Hematopoietic multipotent progenitor cell treated with erythropoietin and hydrocortisone succinate and interleukin-3 and kit ligand, for 17 days (in vitro differentiated cells): Measurements from ENCODE around the gene SMAD6.
"Not testable (repeated sequence)": the region's sequence is repeated elsewhere in the genome, so short reads cannot be mapped to it uniquely, and the experiment has no call there.

ENCODE experiments used
- DNase-seq: peaks from one replicate; pipeline ENCODE4 v3.0.0-alpha.2; 2015; ENCODE audit warnings: low spot score

The SMAD6 gene

DNA sequence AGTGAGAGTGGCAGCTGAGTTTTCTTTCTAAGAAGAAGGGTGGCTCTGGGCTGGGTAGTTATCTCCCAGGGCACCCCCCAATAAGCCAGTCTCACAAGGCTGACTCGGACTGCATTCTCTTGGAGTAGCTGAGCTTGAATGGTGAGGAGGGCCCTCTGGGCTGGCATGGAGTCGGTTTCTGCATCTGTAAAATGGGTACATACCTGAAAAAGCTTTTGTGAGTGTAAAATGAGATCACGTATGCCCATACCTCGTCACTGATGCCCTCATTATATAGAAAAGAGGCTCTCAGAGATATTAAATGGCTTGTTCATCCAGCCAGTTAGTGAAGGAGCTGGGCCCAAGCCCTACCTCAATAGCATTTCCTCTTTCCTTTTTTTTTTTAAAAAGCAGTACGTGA, 41.2 kb downstream of the SMAD6 start:
- DNase-seq = no peak

DNA sequence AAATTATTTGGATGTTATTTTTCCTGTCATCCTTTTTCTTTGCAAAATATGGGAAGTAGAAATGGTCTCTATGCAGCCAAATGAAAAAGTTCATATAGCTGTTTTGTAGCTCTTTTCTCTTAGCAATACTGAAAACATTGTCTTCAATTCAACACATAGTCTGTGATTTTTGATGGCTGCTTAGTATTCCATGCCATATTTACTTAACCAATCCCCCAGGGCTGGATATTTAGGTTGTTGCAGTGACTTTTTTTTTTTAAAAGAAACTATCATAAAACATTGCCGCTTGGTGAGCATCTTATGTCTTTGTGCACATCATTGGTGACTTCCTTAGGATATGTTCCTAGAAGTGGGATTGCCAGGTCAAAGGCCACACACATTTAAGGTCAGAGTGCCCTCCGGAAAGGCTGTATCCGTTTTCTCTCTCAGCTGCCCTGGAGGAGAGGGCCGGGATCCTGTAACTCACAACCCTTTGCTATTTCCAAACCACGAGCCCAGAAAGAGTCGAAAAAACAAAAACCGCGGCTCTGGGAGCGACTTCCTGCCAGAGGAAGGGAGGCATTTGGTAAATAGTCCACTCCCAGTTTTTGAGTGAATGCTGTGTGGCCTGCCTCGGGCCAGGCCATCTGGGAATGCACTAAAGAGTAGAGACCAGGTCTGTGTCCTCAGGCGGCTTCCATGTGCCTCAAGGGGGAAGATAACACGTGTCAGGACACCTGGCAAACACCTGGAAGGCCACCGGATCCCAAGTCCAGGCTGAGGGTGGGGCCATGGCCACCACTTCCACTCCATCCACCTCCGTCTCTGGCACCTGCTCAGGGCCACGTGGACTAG, 41.9 kb downstream of the SMAD6 start:
- DNase-seq = no peak

DNA sequence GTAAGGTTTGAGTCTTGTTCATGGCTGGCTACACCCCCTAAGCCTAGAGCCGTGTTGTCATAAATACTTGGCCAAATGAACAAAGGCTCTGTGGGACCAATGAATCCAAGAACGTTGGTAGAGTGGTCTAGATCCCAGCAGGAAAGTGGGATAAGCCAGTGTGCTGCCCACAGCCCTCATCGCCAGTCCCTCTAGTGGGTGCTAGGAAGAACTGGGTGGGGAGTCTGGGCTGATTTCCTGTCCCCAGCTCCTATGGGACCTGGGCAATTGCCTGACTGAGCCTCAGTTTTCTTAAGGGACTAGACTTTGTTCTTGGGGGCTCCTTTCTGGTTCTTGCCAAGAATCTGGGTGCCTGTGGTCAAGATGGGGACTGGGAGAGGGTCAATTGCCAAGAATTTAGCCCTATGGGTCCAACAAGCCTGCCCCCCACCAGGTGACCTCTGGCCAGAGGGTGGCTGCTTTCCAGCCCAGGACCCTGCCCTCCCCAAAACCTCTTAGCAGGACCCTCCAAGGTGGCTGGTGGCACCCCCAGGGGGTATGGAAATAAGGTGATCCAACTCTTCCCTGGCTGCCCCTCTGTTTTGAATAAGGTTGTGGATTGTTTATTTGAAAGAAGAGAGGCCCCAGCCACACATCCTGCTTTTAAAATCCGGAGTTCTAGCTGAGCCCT, 42.7 kb downstream of the SMAD6 start:
- no peak for DNase-seq

DNA sequence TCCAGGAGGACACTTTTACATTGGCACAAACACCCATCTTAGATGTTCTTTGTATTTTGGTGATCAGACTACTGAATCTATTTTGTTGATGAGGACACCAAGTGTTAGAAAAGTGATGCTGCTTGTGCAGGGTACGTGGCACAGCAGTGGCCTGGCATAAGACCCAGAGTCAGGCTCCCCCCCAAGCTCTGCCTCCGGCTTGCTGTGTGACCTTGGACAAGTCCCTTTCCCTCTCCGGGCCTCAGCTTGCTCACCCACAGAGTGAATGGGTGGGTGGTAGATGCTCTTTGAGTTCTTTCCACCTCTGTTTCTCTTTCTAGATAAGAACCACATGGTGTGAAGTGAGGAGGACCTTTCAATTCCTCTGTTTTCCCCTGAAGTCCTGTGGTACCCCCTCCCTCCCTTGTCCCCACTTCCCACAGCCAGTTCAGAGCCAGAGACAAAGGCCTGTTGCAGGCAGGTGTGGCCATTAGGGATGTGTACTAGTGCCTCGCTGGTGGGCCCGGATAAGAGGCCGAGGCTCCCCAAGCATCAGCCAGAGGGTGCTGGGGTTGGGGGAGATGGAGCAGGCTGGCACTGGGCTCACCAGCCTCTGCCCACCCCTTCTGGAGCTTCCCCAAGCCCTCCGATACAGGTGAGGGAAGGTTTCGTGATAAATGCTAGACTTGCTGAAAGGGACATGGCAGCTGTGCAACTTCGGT, 43.6 kb downstream of the SMAD6 start:
- no peak for DNase-seq

DNA sequence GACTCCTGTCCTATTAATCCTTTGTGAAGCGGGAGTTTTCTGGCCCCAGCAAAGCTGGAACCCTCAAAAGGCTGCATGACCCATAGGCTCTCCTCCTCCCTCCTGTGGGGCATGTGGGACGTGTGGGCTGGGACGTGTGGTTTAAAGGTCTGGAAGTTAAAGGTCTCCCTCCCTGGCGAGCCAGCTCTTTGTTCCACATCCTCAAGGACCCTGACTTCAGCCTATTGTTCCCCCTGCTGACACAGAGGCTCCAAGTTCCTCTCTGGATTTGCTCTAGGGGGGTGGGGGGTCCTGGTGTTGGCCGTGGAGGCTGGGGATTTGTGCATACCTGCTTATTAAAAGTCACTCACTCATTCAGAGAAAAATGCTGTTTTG, 44.2 kb downstream of the SMAD6 start:
- DNase-seq = no peak

DNA sequence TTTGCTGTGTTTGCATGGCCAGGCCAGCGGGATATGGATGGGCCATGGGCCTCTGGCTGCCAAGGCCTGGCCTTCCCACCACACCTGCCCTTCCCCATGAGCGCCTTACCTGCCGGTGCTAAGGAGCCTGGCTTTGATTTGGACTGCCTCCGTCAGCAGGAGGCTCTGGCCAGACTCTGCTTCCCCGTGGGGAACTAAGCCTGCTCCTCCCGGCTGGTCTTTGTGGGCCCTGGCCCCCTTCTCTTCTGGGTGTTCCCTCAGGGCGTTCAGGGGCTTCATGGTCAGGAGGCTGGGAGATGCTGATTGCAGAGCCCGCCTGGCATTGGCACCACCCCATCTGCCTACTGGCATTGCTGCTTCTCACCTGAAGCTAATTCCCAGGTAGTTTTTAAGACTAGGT, 45.2 kb downstream of the SMAD6 start:
- no peak for DNase-seq

DNA sequence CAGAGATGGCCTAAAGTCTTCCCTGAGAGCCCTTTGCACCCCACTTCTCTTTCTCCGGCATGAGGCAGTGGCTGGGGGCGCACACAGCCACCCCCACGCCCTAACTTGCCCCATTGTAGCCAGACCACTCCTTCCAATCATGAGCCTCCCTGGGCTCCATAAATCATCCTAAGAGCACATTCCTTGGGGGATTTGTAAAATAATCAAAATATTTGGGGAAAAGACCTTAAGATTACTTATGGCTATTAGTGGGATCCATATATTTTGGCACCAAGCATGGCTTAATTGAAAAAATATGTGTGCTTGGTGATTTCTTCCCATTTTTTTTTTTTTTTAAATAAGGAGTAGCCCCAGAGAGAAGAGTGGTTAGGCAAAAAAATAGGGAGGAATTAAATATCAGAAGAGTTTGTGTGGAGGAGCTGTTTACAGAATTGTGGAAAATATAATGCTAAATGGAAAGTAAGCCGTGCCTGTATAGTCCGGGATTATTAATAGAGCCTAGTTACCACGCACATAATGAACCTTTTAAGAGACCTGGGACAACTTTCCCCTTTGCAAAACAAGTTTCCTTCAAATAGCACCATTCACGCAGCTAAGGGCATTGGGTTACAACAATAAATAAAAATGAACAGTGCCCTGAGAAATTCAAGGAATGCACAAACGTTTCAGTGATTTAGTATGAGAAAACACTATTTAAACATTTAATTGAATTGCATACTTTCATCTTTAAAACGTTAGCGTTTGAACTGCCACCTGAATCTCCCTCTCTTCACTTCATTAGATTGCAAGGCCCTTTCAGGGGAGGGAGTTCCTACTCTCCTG, 46.1 kb downstream of the SMAD6 start:
- no peak for DNase-seq

DNA sequence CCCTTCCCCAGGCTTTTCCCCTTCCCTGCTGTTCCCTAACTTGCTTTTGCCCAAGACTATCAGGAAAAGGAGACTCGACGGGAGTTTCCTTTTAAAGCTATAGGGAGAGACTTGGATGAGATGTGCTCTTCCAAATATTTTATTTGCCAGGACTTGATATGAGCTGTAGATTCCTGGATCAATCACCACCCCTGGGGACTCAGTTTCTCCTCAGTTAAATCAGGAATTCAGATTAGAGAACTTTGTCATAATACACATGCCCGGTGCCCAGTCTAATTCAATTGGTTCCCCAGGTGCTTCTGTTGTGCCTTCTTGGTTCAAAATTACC, 46.6 kb downstream of the SMAD6 start:
- DNase-seq = no peak

DNA sequence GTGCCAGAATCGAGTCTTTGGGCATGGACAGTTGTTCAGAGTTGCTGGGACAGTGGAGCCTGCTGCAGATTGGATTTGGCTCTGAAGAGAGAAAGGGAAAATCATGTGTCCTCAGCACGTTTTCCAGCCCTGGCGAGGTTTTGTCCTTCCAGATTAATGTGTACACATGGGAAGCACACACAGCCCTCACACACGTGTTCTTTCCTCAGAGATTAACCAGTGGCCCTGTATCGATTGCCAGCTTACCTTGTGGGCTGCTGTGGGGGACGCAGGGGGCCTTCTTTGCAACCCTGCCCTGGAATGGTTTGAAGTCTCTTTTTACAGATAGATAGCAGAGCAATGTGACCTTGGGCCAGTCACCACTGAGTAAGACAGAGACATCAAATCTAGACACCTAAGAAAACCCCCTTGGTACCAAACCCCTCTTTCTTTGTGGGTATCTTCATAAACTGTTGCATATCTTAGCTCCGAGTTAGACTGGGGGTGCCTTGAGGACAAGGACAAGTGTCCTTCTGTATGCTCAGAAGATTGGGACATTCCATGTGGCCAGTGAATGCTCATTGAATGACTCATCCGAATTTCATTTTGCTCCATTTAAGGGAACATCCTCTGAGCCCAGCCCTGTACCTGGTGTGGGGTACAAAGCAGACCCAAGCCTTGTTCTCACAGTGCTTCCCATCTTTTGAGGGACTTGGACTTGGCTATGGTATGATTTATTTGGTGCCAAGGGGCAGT, 48.0 kb downstream of the SMAD6 start:
- DNase-seq = no peak

DNA sequence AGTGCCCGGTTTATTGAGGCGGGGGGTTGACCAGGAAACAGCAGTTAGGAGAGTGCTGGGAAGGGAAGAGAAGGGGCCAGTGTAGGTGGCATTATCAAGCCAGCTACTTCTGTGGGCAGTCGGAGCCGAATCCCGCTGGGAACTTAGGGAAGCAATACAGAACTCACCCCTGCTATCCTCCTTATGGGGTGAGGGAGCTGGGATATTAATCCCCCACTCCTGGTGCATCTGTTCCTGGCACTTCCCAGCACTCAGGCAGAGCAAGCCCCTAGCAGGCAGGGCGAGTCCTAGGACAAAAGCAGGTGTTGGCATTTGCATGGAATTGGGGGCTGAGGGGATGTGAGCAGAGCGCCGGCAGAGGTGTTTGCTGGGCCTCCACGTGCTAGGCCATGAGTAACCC, 48.6 kb downstream of the SMAD6 start:
- no peak for DNase-seq

DNA sequence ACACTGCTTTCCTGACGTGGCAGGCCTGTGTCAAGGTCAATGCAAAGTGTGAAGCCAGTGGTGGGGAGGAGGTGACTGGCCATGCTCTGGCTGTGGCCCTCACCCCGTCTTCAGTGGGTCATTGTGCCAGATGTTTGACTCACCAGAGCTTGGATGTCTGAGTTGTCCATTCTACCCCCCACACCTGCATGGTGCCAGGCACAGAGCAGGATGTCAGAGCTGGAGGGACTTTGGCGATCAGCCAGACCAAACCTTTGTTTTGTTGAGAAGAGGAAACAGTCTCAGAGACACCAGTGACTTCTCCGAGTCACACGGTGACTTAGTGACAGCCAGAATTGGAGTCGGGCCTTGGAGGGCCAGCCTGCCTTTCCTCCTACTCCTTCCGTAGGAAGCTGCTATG, 49.5 kb downstream of the SMAD6 start:
- DNase-seq = no peak

DNA sequence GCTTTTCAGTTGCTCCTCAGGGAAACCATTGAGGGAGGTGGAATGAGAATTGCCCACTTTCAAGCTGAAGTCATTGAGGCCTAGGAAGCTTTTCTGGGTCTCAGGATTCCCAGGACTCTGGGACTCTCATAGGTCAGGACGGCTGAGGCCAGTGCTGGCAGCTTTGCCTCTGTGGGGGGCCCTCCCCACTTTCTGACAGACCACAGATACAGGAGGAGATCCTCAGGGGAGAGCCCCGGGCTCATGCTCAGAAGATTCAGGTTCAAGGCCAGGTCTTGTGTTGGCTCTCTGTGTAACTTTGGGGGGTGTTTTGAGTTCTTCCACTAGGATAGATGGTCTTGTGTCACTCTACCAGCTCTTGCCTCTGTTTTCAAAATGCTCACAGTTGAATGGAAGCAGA, 50.0 kb downstream of the SMAD6 start:
- no peak for DNase-seq

DNA sequence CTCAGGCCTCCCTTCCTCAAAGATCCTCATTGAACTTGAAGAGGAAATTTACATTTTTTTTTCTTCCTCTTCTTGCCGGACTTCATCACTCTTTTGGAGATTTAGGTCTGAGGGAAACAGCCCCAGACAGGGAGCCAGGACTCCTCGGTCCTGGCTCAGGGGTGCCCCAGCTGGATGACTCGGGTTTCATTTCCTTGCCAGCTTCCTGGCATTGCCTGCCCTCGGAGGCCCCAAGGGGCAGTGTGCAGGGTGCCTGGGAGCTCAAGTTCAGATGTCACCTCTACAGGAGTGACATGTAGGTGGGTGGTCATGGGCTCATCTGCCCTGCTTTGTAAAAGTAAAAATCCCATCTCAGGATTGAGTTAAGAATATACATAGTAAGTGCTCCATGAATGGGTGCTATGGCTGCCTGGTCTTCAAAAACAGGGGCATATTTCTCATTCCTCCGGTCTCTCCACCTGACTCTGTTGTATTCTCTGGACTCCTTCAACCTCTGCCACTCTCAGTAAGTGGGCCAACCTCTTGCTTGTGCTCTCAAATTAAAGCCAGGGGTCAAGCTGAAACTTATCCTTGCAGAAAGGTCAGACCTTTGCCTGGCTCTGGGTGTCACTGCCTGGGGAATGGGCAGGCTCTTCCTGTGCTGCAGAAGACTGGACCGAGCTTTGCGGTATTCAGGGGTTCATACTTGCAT, 51.8 kb downstream of the SMAD6 start:
- no peak for DNase-seq

DNA sequence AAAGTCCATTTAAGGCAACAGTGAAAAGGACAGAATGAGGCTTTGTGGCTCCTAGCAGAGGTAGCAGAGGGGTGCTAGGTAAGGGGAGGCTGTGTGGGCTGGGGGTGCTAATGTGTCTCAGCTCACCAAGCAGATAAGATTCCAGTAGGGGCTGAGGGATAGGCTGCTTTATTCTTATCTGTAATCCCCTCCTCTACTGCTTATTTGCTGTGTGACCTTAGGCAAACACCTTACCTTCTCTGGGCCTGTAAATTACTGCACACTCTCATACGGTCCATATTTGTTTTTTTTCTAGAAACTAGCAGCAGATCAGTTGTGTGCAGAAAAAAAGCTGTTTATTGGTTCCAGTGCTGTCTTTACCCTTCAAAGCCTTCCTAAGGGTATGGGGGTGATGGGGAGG, 52.8 kb downstream of the SMAD6 start:
- DNase-seq = no peak

DNA sequence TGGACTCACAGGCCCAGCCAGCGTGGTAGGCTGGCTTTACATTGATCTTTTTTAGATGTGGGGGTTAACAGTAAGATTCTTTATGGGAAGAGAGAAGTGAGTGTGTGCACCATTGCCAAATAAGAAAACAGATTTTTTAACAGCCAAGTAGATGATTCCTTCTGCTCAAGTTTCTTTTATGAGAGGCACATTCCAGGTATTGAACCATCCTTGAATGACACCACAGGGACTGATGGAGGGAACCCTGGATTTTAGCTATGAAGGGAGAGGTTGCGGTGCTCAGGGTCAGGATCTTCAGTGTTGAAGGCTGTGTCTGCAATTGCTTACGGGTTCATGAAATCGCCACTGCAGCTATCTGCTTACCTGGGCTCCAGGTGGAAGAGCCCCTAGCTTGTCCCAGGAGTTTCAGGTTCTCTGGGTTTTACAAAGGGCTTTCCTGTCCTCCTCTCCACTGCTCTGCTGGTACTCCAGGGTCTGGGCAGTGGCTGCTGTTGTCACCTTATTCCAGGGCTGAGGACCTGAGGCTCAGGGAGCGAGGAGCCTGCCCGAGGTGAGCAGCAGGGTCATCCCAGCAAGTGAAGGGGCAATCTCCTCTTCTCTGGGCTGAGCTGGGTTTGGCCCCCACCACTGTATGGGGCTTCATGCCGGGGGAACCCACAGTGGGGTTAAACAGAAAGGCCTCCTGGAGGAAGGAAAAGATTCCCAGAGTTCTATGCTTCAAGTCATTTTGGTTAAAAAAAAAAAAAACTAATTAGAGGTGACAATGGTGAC, 53.4 kb downstream of the SMAD6 start:
- DNase-seq = no peak

DNA sequence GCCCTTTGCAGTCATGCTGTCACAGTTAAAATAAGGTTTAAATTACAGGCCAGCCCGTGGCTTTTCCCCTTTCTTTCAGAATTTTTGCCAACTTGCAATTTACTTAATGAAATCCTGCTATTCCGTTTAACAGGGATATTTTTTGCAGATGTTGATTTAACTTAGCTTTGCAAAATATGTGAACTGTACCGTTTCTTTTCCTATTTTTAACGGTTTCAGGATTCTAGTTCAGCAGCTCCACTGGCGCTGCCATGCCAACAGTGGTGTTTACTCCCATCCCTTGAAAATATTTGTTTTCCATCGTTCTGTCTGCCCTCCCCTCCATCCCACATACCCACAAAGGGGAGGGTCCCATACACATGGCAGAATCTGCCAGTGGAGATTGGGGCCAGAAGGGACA, 54.3 kb downstream of the SMAD6 start:
- no peak for DNase-seq

DNA sequence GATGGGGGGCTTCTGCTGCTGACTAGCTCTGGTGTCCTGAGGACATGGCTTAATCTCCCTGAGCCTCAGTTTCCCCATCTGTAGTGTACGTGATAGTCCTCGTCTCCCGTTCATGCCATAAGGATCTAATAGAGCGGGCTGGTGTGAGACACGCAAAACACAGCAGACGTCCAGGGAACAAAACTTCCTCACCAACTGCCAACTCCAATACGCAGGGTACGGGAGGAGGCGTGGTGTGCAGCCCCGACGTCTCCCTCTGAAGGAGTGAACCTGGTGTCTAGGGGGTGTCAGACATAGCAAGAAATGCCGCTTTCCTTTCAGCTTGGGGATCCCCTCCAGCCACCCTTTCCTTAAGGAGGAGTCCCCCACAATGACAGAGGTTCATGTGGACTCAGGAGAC, 55.0 kb downstream of the SMAD6 start:
- no peak for DNase-seq

DNA sequence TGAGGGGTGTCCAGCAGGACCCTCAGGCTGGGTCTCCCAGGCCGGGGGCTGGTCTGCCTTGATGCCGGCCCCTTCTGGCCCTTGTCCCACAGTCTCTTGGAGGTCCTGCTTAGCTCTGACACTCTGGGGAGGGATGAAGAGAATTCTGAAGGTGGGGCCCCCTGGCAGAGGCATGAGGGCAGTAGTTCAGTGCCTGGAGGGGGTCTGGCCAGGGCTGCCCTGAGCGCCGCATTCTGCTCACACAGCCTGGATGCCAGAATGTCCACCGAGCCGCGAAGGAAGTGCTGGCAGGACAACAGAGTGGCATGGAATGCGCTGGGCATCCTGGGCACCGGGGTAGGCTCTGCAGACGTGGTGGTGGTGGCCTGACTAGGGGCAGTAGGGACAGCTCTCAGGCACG, 55.5 kb downstream of the SMAD6 start:
- DNase-seq = no peak

DNA sequence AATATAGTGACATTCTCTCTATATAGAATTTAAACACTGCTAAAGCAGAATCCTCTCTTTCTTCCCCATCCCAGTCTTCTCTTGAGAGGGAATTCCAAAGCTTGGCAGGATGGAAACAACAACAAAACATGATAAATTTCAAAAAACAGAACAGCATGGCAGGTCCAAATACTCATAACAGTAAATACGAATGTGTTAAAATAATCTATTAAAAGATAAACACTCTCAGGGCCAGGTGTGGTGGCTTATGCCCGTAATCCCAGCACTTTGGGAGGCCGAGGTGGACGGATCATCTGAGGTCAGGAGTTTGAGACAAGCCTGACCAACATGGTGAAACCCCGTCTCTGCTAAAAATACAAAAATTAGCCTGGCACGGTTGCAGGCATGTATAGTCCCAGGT, 56.2 kb downstream of the SMAD6 start:
- not testable (repeated sequence) for DNase-seq

DNA sequence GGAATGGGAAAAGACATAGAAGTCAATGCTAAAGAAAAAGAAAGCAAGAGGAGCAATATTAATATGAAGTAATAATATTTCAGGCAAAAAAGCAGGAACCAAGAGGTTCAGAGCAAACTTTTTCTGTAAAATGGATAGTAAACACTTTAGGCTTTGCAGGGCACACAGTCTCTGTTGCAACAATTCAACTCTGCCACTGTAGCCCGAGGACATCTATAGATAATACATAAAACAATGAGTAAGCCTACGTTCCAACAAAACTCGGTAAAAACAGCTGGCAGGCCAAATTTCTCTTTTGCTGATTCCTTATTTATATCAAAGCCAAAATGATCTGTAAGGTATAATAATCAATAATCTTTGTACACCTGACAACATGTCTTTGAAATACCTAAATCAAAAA, 56.8 kb downstream of the SMAD6 start:
- DNase-seq = no peak
